ENCODE data around the gene NEURL1B. TPM values are rescaled to one million over a fixed set of nuclear protein-coding genes. Genes with fewer than 3 reads are reported as not detected.
"Not testable (repeated sequence)": the region's sequence is repeated elsewhere in the genome, so short reads cannot be mapped to it uniquely, and the experiment has no call there.

Gene NEURL1B
- total RNA-seq, 4 donors from 2014 or later = 8.7 to 18.8 (median 15.1) TPM

GRCh38 chr5:172648013-172648381, 6.9 kb downstream of the NEURL1B start:
- Histone ChIP-seq H3K36me3 (no peaks in the 10 kb centered on the region), H3K9me3 (no peaks in the 10 kb centered on the region), H3K27me3 (no peaks in the 10 kb centered on the region), H3K4me3 (no peak overlapping the region), H3K4me1 (peaks cover 13 to 19% of the 10 kb centered on the region in 2 donors), H3K27ac (peak overlapping the region; percentile 48 to 87 (median 76))
- ATAC-seq = no peak
- intact Hi-C loops (cut with DNase I; ENCODE audit: low total_unique reads) (no loop called here), in situ Hi-C loops (cut with MboI; ENCODE audit: low sequenced_read_pairs in 4 of 4) (loop anchor here in 1 of 4 donors (5.0 kb wide), 1 partner anchor 44 kb away; no protein-coding TSS in a partner anchor)
- no peak for DNase-seq
- TF ChIP-seq POLR2A (IDR thresholded peaks at IDR 0.05) = no peak
- TF ChIP-seq CTCF (IDR thresholded peaks at IDR 0.05 in 4 of 5, conservative IDR thresholded peaks at IDR 0.05 in 1 of 5) = no peak

GRCh38 chr5:172648755-172649154, 7.7 kb downstream of the NEURL1B start:
- in situ Hi-C loops (cut with MboI; ENCODE audit: low sequenced_read_pairs in 4 of 4) = loop anchor here in 1 of 4 donors (5.0 kb wide), 1 partner anchor 44 kb away; no protein-coding TSS in a partner anchor
- peak overlapping the region in 3 of 4 donors; percentile 69 to 87 (median 84) for H3K27ac ChIP-seq
- H3K27me3 ChIP-seq = no peaks in the 10 kb centered on the region
- intact Hi-C loops (cut with DNase I; ENCODE audit: low total_unique reads) = no loop called here
- no peak overlapping the region for H3K4me3 ChIP-seq
- H3K36me3 ChIP-seq = no peaks in the 10 kb centered on the region
- no peak for ATAC-seq
- H3K4me1 ChIP-seq = peaks cover 13 to 17% of the 10 kb centered on the region in 2 donors
- H3K9me3 ChIP-seq = no peaks in the 10 kb centered on the region
- DNase-seq = no peak
- no peak for TF ChIP-seq POLR2A (IDR thresholded peaks at IDR 0.05)
- TF ChIP-seq CTCF (IDR thresholded peaks at IDR 0.05 in 4 of 5, conservative IDR thresholded peaks at IDR 0.05 in 1 of 5) = no peak

- intact Hi-C loops (cut with DNase I; ENCODE audit: low total_unique reads); ATAC-seq; DNase-seq; H3K9me3 ChIP-seq; in situ Hi-C loops (cut with MboI; ENCODE audit: low sequenced_read_pairs in 4 of 4); H3K4me3 ChIP-seq; H3K27me3 ChIP-seq; H3K36me3 ChIP-seq: not testable (repeated sequence)
- peak overlapping the region; percentile 76 to 84 (median 78) for H3K27ac ChIP-seq
- peaks cover 15 to 44% of the 10 kb centered on the region in 2 donors for H3K4me1 ChIP-seq
Observed at GRCh38 chr5:172656496-172656895, 15.4 kb downstream of the NEURL1B start.

- ATAC-seq; H3K27me3 ChIP-seq; H3K4me3 ChIP-seq; DNase-seq; H3K36me3 ChIP-seq; in situ Hi-C loops (cut with MboI; ENCODE audit: low sequenced_read_pairs in 4 of 4); intact Hi-C loops (cut with DNase I; ENCODE audit: low total_unique reads); H3K9me3 ChIP-seq: not testable (repeated sequence)
- peak overlapping the region; percentile 76 to 84 (median 78) for H3K27ac ChIP-seq
- H3K4me1 ChIP-seq = peaks cover 15 to 49% of the 10 kb centered on the region in 2 donors
Observed at GRCh38 chr5:172657524-172658233, 16.6 kb downstream of the NEURL1B start.

- H3K27ac ChIP-seq = peak overlapping the region; percentile 76 to 84 (median 78)
- no peaks in the 10 kb centered on the region for H3K27me3 ChIP-seq
- intact Hi-C loops (cut with DNase I; ENCODE audit: low total_unique reads) = no loop called here
- no peak for DNase-seq
- in situ Hi-C loops (cut with MboI; ENCODE audit: low sequenced_read_pairs in 4 of 4) = no loop called here
- H3K9me3 ChIP-seq = no peaks in the 10 kb centered on the region
- peaks cover 15 to 44% of the 10 kb centered on the region in 2 donors for H3K4me1 ChIP-seq
- H3K4me3 ChIP-seq = no peak overlapping the region
- H3K36me3 ChIP-seq = no peaks in the 10 kb centered on the region
- ATAC-seq = no peak
- TF ChIP-seq POLR2A (IDR thresholded peaks at IDR 0.05) (no peak), CTCF (IDR thresholded peaks at IDR 0.05 in 4 of 5, conservative IDR thresholded peaks at IDR 0.05 in 1 of 5) (no peak)
Observed at GRCh38 chr5:172658391-172658790, 17.3 kb downstream of the NEURL1B start.

Data from gastrocnemius medialis (tissue), 4 donors.